ENCODE data around the gene ZNF775.

The ZNF775 gene

GRCh38 chr7:150369748-150370501 lies 9.2 kb upstream of the ZNF775 start:
- DNase-seq = no peak

- no peak for DNase-seq
Observed at GRCh38 chr7:150370612-150371071, 8.5 kb upstream of the ZNF775 start.

GRCh38 chr7:150371131-150371995 lies 7.8 kb upstream of the ZNF775 start:
- no peak for DNase-seq

- no peak for DNase-seq
Observed at GRCh38 chr7:150371996-150372270, 7.2 kb upstream of the ZNF775 start.

- no peak for DNase-seq
Observed at GRCh38 chr7:150372271-150373048, 6.7 kb upstream of the ZNF775 start.

- no peak for DNase-seq
Observed at GRCh38 chr7:150373049-150373801, 5.9 kb upstream of the ZNF775 start.

- DNase-seq = no peak
Observed at GRCh38 chr7:150374026-150374425, 5.1 kb upstream of the ZNF775 start.

GRCh38 chr7:150374472-150374871 lies 4.7 kb upstream of the ZNF775 start:
- no peak for DNase-seq

GRCh38 chr7:150375662-150376521 lies 3.2 kb upstream of the ZNF775 start:
- DNase-seq = no peak

- no peak for DNase-seq
Observed at GRCh38 chr7:150376560-150376959, 2.6 kb upstream of the ZNF775 start.

- DNase-seq = no peak
Observed at GRCh38 chr7:150377196-150377595, 1.9 kb upstream of the ZNF775 start.

GRCh38 chr7:150377635-150378034 lies 1.5 kb upstream of the ZNF775 start:
- no peak for DNase-seq

- DNase-seq = peak; percentile 33
Observed at GRCh38 chr7:150378115-150378852, 846 bp upstream of the ZNF775 start.

GRCh38 chr7:150379441-150380379 lies 580 bp downstream of the ZNF775 start:
- DNase-seq = no peak

GRCh38 chr7:150380463-150380862 lies 1.3 kb downstream of the ZNF775 start:
- no peak for DNase-seq

GRCh38 chr7:150381096-150381495 lies 2.0 kb downstream of the ZNF775 start:
- DNase-seq = no peak

GRCh38 chr7:150381785-150382122 lies 2.6 kb downstream of the ZNF775 start:
- DNase-seq = no peak

- DNase-seq = no peak
Observed at GRCh38 chr7:150382123-150382843, 3.2 kb downstream of the ZNF775 start.

GRCh38 chr7:150382844-150383225 lies 3.7 kb downstream of the ZNF775 start:
- DNase-seq = no peak

All from T-helper 9 cell (primary cell).